Kidney (tissue), 22 donors: ENCODE measurements around the gene ATG13. TPM values are rescaled to one million over a fixed set of nuclear protein-coding genes. Genes with fewer than 3 reads are reported as not detected.

ENCODE experiments used
- DNase-seq, 5 donors: peaks; one replicate each; pipeline ENCODE4 v3.0.0-alpha.2; 2013 to 2020
- FAIRE-seq: peaks from 2 replicates; lab custom pipeline; 2012; peaks lifted over from hg19 to GRCh38; lab: Jason Lieb, UNC
- H3K27ac ChIP-seq, 2 donors: one replicate each; pipeline ENCODE4 v1.7.0; 2013; ENCODE audit warnings: low read depth in 2 of 2, low read length in 2 of 2, inconsistent platforms in 1 of 2
- H3K27me3 ChIP-seq: one replicate; pipeline ENCODE4 v1.7.1; 2013; ENCODE audit warnings: low read length, inconsistent platforms; ENCODE audit not compliant: control insufficient read depth, insufficient read depth
- H3K36me3 ChIP-seq, 3 donors: one replicate each; pipeline versions ENCODE4 v1.7.0 to v1.7.1; 2013; ENCODE audit warnings: low read length in 3 of 3, control low read depth in 1 of 3, inconsistent platforms in 1 of 3; ENCODE audit not compliant: insufficient read depth in 3 of 3, control insufficient read depth in 2 of 3
- H3K4me1 ChIP-seq, 3 donors: one replicate each; pipeline versions ENCODE4 v1.7.0 to v1.7.1; 2013; ENCODE audit warnings: low read length in 3 of 3, inconsistent platforms in 1 of 3, low read depth in 1 of 3; ENCODE audit not compliant: control insufficient read depth in 2 of 3, insufficient read depth in 2 of 3
- H3K4me3 ChIP-seq, 3 donors: one replicate each; pipeline versions ENCODE4 v1.7.0 to v1.8.1; 2013; ENCODE audit warnings: low read length in 3 of 3, control low read depth in 1 of 3, inconsistent platforms in 1 of 3
- H3K9ac ChIP-seq, 3 donors: one replicate each; pipeline versions ENCODE4 v1.7.0 to v1.7.1; 2013; ENCODE audit warnings: low read length in 3 of 3, control low read depth in 1 of 3, inconsistent platforms in 1 of 3
- H3K9me3 ChIP-seq, 3 donors: one replicate each; pipeline versions ENCODE4 v1.7.0 to v1.7.1; 2013; ENCODE audit warnings: low read length in 3 of 3, control low read depth in 1 of 3, inconsistent platforms in 1 of 3; ENCODE audit not compliant: control insufficient read depth in 2 of 3, insufficient read depth in 1 of 3
- intact Hi-C: fragments of 100-400 bp; cut with DNase I; formaldehyde crosslinking; loops from one replicate; pipeline ENCODE4 v1.11.1; 2022
- long read RNA-seq, 10 donors: library from polyadenylated mRNA in 1 of 10; unstranded in 1 of 10; transcript quantifications; one replicate each; pipeline ENCODE4 v2.0.0 and lab custom pipeline, GENCODE V29; 2021 to 2026
- polyA plus RNA-seq: library from polyadenylated mRNA; stranded (reverse); fragments of 350-450 nt; fragmentation: Illumina TruSeq; extraction: RNeasy Lipid Tissue Mini Kit (QIAGEN cat#74804); gene quantifications from one replicate; pipeline ENCODE4 v1.2.3, GENCODE V29; 2014; ENCODE audit warnings: low read depth, low replicate concordance; ENCODE audit not compliant: insufficient read depth
- total RNA-seq: library from RNA; stranded (reverse); fragmentation: NEBNext Ultra II Directional; extraction: Animal tissue kit (Norgen Biotek cat#: 25700); gene quantifications from one replicate; pipeline ENCODE4 v1.2.1, GENCODE V29; 2021
- TF ChIP-seq, protein P1 (sequence below): IDR thresholded peaks from 3 replicates; pipeline ENCODE4 v1.5.1; 2012; ENCODE audit warnings: mild to moderate bottlenecking, moderate library complexity, borderline replicate concordance; ENCODE audit not compliant: insufficient read depth; ENCODE audit errors: extremely low read depth
- donor health status: control.
- donor health status: control.
- donor health status: control.
- donor health status: control.
- donor health status: control.
- donor health status: DM: yes; HTN: yes; CAD: no.
- donor health status: Normal renal cell carcinoma (clear cell type).

The ATG13 gene
- total RNA-seq (73.5 TPM), polyA plus RNA-seq (40.1 TPM)
- long read RNA-seq, donor 1, full-length matches to known transcripts: 1 of 1 reads
- long read RNA-seq, donor 1, partial matches to known transcripts: 0 of 1 reads
- long read RNA-seq, donor 1, other reads (novel, unspliced or antisense): 0 of 1 reads
- long read RNA-seq, donor 2, full-length matches to known transcripts: 5 of 13 reads
- long read RNA-seq, donor 2, partial matches to known transcripts: 8 of 13 reads
- long read RNA-seq, donor 2, other reads (novel, unspliced or antisense): 0 of 13 reads
- long read RNA-seq, donor 3, full-length matches to known transcripts: 1 of 1 reads
- long read RNA-seq, donor 3, partial matches to known transcripts: 0 of 1 reads
- long read RNA-seq, donor 3, other reads (novel, unspliced or antisense): 0 of 1 reads
- long read RNA-seq, donor 4, full-length matches to known transcripts: 6 of 6 reads
- long read RNA-seq, donor 4, partial matches to known transcripts: 0 of 6 reads
- long read RNA-seq, donor 4, other reads (novel, unspliced or antisense): 0 of 6 reads
- long read RNA-seq, donor 5: 0 reads
- long read RNA-seq, donor 6, full-length matches to known transcripts: 1 of 1 reads
- long read RNA-seq, donor 6, partial matches to known transcripts: 0 of 1 reads
- long read RNA-seq, donor 6, other reads (novel, unspliced or antisense): 0 of 1 reads
- long read RNA-seq, donor 7, full-length matches to known transcripts: 7 of 24 reads
- long read RNA-seq, donor 7, partial matches to known transcripts: 13 of 24 reads
- long read RNA-seq, donor 7, other reads (novel, unspliced or antisense): 4 of 24 reads
- long read RNA-seq, donor 8, full-length matches to known transcripts: 7 of 18 reads
- long read RNA-seq, donor 8, partial matches to known transcripts: 11 of 18 reads
- long read RNA-seq, donor 8, other reads (novel, unspliced or antisense): 0 of 18 reads
- long read RNA-seq, donor 9, full-length matches to known transcripts: 2 of 2 reads
- long read RNA-seq, donor 9, partial matches to known transcripts: 0 of 2 reads
- long read RNA-seq, donor 9, other reads (novel, unspliced or antisense): 0 of 2 reads
- long read RNA-seq, donor 10, full-length matches to known transcripts: 5 of 5 reads
- long read RNA-seq, donor 10, partial matches to known transcripts: 0 of 5 reads
- long read RNA-seq, donor 10, other reads (novel, unspliced or antisense): 0 of 5 reads

DNA sequence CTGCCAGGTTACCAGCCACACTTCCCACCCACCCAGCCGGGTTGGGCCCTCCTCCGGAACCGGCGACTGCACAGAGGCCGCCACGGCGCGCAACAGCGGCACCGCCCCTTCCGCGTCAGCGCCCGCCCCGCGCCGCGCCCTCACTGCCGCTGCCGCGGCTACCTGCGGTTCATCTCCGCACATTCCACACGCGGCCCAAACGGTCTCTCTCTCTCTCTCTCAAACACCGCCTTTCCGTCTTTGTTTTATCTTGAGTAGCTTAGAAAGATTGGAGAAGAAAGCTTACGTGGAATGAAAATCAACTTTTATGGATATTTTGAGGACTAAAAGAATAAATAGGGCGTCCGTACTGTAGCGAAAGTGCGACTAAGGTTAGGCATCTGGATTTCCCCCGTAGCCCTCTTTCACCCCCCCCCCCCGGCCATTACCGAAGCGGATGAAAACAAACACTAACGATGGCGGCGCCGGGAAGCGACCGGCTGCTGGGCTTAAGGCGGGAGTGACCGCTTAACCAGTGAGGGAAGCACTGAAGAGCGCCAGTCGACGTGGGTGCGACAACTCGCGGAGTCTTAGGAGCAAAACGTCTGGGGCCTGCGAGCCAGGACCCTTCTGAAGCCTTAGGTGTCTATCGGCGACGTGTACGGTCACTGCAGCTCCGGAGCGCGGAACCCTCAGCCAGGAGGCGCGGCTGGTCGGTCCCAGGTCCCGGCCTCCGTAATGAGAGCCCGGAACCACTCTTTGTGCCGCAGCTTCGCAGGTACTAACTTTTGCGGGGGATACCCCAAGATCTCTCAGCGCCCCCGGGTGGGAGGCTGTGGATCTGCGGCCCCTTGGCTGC is at the start of gene ATG13, which contains the start of gene HARBI1:
Gene ATG13 (plus strand): TSS at position 420 of the 838 bp plus-strand sequence. CDS start 26,739 bp downstream, outside the sequence.
Gene HARBI1 (minus strand): TSS at position 94 of the 838 bp plus-strand sequence. CDS start 990 bp downstream, outside the sequence.
- peak within 1 kb of the TSS; percentile 93 to 98 (median 97) for H3K4me3 ChIP-seq
- H3K9ac ChIP-seq: peak within 1 kb of the TSS; percentile 82 to 90 (median 89)
- peaks cover 0 to 8% (median 4%) of the 10 kb centered on the region in 3 donors for H3K36me3 ChIP-seq
- FAIRE-seq (no peak), DNase-seq (peak; percentile 93 to 96 (median 96))
- intact Hi-C loops: no loop called here
- peaks cover 0 to 15% (median 9%) of the 10 kb centered on the region in 3 donors for H3K4me1 ChIP-seq
- H3K9me3 ChIP-seq: no peaks in the 10 kb centered on the region
- H3K27ac ChIP-seq: peak within 1 kb of the TSS; percentile 95 to 96
- TF ChIP-seq, protein P1, sequence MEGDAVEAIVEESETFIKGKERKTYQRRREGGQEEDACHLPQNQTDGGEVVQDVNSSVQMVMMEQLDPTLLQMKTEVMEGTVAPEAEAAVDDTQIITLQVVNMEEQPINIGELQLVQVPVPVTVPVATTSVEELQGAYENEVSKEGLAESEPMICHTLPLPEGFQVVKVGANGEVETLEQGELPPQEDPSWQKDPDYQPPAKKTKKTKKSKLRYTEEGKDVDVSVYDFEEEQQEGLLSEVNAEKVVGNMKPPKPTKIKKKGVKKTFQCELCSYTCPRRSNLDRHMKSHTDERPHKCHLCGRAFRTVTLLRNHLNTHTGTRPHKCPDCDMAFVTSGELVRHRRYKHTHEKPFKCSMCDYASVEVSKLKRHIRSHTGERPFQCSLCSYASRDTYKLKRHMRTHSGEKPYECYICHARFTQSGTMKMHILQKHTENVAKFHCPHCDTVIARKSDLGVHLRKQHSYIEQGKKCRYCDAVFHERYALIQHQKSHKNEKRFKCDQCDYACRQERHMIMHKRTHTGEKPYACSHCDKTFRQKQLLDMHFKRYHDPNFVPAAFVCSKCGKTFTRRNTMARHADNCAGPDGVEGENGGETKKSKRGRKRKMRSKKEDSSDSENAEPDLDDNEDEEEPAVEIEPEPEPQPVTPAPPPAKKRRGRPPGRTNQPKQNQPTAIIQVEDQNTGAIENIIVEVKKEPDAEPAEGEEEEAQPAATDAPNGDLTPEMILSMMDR: peak; percentile 50
- no peaks in the 10 kb centered on the region for H3K27me3 ChIP-seq

GRCh38 chr11:46570790-46571398 is 46.5 kb upstream of the ATG13 start:
- no peaks in the 10 kb centered on the region for H3K27me3 ChIP-seq
- no peak overlapping the region for H3K27ac ChIP-seq
- TF ChIP-seq, protein P1: no peak
- H3K36me3 ChIP-seq: no peaks in the 10 kb centered on the region
- H3K4me3 ChIP-seq: no peak overlapping the region
- FAIRE-seq: no peak
- H3K4me1 ChIP-seq: no peaks in the 10 kb centered on the region
- no peak overlapping the region for H3K9ac ChIP-seq
- DNase-seq: no peak
- intact Hi-C loops: no loop called here
- no peaks in the 10 kb centered on the region for H3K9me3 ChIP-seq
